ENCODE data around the gene SCT. TPM values are rescaled to one million over a fixed set of nuclear protein-coding genes. Genes with fewer than 3 reads are reported as not detected.

Gene SCT
- total RNA-seq, 1 donor from 2014 or later: 1.7 TPM

DNA sequence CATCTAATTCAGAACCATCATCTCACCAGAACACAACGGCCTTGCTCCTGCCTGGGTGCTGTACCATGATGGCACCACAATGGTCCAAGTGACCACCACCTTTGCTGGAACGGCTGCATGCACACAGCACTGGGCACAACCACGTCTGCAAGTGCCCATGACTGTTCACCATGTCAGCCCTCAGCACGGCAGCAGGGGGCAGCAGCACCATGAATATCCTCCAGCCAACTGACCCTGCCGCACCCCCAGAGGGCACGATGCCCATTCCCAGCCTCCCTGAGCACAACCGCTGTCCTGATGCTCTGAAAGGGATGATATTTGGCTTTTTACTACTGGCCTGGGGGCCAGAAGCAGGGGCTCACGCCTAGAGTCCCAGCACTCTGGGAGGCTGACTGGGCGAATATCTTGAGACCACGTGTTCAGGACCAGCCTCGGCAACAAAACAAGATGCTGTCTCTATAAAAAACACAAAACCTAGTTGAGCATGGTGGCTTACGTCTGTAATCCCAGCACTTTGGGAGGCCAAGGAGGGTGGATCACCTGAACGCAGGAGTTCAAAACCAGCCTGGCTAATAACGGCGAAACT, 35.8 kb upstream of the SCT start:
- H3K27ac Mint-ChIP-seq: no peak overlapping the region
- no peak overlapping the region for H3K4me3 Mint-ChIP-seq

DNA sequence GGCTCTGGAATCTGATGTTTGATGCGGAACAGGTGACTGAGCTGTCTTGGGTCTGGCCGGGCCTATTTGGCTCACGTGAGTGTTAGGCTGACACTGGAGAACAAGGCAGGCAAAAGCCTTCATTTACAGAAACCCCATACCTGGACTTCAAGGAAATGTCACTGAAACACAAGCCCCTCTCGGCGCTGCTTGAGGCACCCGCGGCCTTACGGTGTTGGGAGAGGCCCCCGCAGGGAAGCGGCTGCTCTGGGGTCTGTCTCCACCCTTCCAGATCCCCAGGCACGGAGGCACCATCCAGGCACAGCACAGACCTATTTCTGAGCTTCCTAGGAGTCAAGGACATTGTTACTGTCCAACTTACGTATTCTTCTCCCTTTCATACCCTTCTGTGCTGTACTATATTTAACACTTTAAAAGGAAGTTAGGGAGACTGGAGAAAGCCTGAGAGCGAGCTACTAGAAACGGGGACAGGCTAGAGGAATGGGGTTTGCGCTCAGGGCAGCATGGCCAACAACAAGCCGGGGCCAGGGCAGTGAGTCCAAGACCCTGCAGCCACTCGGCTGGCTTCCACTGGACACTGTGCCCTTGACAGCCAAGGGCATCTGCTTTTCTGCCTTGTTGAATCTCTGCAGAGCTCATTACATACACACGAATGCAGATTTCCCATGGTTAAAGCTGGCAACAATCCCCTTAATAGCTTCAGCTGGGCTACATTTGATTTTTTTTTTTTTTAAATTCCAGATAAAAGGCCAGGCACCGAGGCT, 33.9 kb upstream of the SCT start:
- TF ChIP-seq, protein P1, sequence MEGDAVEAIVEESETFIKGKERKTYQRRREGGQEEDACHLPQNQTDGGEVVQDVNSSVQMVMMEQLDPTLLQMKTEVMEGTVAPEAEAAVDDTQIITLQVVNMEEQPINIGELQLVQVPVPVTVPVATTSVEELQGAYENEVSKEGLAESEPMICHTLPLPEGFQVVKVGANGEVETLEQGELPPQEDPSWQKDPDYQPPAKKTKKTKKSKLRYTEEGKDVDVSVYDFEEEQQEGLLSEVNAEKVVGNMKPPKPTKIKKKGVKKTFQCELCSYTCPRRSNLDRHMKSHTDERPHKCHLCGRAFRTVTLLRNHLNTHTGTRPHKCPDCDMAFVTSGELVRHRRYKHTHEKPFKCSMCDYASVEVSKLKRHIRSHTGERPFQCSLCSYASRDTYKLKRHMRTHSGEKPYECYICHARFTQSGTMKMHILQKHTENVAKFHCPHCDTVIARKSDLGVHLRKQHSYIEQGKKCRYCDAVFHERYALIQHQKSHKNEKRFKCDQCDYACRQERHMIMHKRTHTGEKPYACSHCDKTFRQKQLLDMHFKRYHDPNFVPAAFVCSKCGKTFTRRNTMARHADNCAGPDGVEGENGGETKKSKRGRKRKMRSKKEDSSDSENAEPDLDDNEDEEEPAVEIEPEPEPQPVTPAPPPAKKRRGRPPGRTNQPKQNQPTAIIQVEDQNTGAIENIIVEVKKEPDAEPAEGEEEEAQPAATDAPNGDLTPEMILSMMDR (IDR thresholded peaks at IDR 0.05; ENCODE audit: unreplicated experiment): no peak
- peaks cover 14% of the 10 kb centered on the region for H3K36me3 Mint-ChIP-seq
- no peak overlapping the region for H3K4me3 Mint-ChIP-seq
- H3K9me3 Mint-ChIP-seq: no peaks in the 10 kb centered on the region
- no peaks in the 10 kb centered on the region for H3K27me3 Mint-ChIP-seq (ENCODE audit: low read depth)
- no peak overlapping the region for H3K27ac Mint-ChIP-seq
- H3K4me1 Mint-ChIP-seq: peaks cover 2% of the 10 kb centered on the region
- no peak for DNase-seq (ENCODE audit: low spot score in 2 of 2, unreplicated experiment in 2 of 2)

More for the DNA sequence above, 35.8 kb upstream of the SCT start:
- TF ChIP-seq, protein P1 (IDR thresholded peaks at IDR 0.05; ENCODE audit: unreplicated experiment): peak; percentile 59
- no peak for DNase-seq (ENCODE audit: low spot score in 2 of 2, unreplicated experiment in 2 of 2)
- Mint-ChIP-seq H3K9me3 (no peaks in the 10 kb centered on the region), H3K4me1 (peaks cover 2% of the 10 kb centered on the region), H3K27me3 (ENCODE audit: low read depth) (no peaks in the 10 kb centered on the region), H3K36me3 (peaks cover 19% of the 10 kb centered on the region)

DNA sequence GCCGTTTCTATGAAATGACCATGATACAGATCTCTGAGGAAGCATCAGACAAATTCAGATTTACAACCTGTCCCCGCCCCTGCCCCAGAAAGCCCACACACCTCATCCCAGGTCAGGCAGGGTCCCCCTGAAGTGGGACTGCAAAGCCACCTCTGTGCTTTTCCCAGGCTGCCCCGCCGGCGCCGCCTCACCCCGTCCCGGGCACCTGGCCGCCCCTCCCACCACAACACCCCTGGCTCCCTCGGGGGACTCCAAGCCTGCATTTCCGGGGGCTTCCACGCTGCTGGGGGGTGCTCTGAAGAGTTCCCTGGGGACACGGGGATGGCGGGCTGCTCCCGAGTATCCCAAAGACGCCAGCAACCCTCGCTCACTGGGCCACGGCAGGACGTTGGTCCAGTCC, 33.3 kb upstream of the SCT start:
- DNase-seq (ENCODE audit: low spot score in 2 of 2, unreplicated experiment in 2 of 2): no peak
- TF ChIP-seq, protein P1 (IDR thresholded peaks at IDR 0.05; ENCODE audit: unreplicated experiment): no peak
- peaks cover 8% of the 10 kb centered on the region for H3K36me3 Mint-ChIP-seq
- no peaks in the 10 kb centered on the region for H3K27me3 Mint-ChIP-seq (ENCODE audit: low read depth)
- H3K4me3 Mint-ChIP-seq: no peak overlapping the region
- no peaks in the 10 kb centered on the region for H3K4me1 Mint-ChIP-seq
- H3K9me3 Mint-ChIP-seq: no peaks in the 10 kb centered on the region
- H3K27ac Mint-ChIP-seq: no peak overlapping the region

DNA sequence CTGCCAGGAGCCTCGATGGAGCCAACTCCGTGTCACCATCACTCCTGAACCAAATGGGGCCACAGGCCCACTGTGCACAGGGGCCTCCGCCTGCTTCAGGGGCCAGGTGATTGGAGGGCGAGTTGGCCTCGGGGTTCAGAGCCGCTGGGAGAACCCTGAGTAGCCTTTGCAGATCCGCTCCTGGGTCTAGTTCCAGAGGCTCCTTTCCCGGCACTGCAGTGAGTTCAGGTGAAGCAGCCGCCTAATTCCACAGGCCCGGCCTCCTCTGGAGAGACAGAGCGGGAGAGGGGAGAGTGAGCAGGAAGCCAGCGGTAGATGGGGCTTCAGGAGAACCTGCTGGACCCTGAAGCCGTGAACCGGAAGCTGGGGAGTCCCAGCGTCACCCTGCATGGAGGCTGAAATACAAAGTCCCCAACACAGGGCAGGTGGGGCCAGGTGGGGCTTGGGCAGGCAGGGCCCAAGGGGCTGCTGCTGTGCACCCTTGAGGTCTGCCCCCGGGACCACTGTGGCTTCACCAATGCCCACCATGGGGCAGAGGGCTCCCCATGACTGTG, 32.6 kb upstream of the SCT start:
- no peaks in the 10 kb centered on the region for H3K27me3 Mint-ChIP-seq (ENCODE audit: low read depth)
- no peaks in the 10 kb centered on the region for H3K4me1 Mint-ChIP-seq
- TF ChIP-seq, protein P1 (IDR thresholded peaks at IDR 0.05; ENCODE audit: unreplicated experiment): no peak
- no peak for DNase-seq (ENCODE audit: low spot score in 2 of 2, unreplicated experiment in 2 of 2)
- no peaks in the 10 kb centered on the region for H3K9me3 Mint-ChIP-seq
- no peak overlapping the region for H3K27ac Mint-ChIP-seq
- peaks cover 8% of the 10 kb centered on the region for H3K36me3 Mint-ChIP-seq
- no peak overlapping the region for H3K4me3 Mint-ChIP-seq

DNA sequence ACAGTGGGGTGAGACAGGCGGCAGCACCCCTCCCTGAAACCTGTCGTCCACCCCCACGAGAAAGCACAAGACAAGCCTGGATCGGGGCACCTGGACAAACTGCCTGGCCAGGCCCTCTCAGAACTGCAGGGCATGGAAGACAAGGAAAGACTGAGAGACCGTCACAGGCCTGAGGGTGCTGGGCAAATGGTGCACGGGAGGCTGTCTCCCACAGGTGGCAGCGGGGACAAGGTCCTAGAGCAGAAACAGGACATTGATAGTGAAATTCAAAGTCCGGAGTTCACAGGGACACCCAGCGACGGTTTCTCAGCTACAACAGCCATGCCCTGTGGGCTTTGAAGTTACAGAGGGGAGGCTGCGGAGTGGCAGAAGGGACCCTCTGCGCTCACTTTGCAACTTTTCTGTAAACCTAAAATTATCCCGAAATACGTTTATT, 30.7 kb upstream of the SCT start:
- Mint-ChIP-seq H3K27ac (no peak overlapping the region), H3K4me3 (no peak overlapping the region), H3K9me3 (no peaks in the 10 kb centered on the region), H3K36me3 (peaks cover 3% of the 10 kb centered on the region), H3K4me1 (no peaks in the 10 kb centered on the region), H3K27me3 (ENCODE audit: low read depth) (no peaks in the 10 kb centered on the region)
- TF ChIP-seq, protein P1 (IDR thresholded peaks at IDR 0.05; ENCODE audit: unreplicated experiment): no peak
- no peak for DNase-seq (ENCODE audit: low spot score in 2 of 2, unreplicated experiment in 2 of 2)
